SJCRH30 (cell line): ENCODE results near the gene TXNDC8. TPM values are rescaled to one million over a fixed set of nuclear protein-coding genes. Genes with fewer than 3 reads are reported as not detected.
"Not testable (repeated sequence)": the region's sequence is repeated elsewhere in the genome, so short reads cannot be mapped to it uniquely, and the experiment has no call there.

Experiments used
- DNase-seq, 2 experiments: peaks; one replicate each; pipeline ENCODE4 v3.0.0-alpha.2; 2015 to 2020
- H3K27ac ChIP-seq: fragments of 250-450 bp; sonication (Bioruptor Pico); 2 replicates; pipeline ENCODE4 v1.5.1; 2020; ENCODE audit warnings: mild to moderate bottlenecking, moderate library complexity
- H3K27me3 ChIP-seq: fragments of 250-450 bp; sonication (Bioruptor Pico); 2 replicates; pipeline ENCODE4 v1.5.1; 2020; ENCODE audit warnings: mild to moderate bottlenecking, moderate library complexity
- H3K36me3 ChIP-seq: fragments of 250-450 bp; sonication (Bioruptor Pico); 2 replicates; pipeline ENCODE4 v1.5.1; 2020; ENCODE audit warnings: mild to moderate bottlenecking, moderate library complexity
- H3K4me1 ChIP-seq: fragments of 250-450 bp; sonication (Bioruptor Pico); 2 replicates; pipeline ENCODE4 v1.5.1; 2020; ENCODE audit warnings: mild to moderate bottlenecking, moderate library complexity
- H3K4me3 ChIP-seq: fragments of 250-450 bp; sonication (Bioruptor Pico); 2 replicates; pipeline ENCODE4 v1.5.1; 2020; ENCODE audit warnings: mild to moderate bottlenecking, moderate library complexity
- H3K9me3 ChIP-seq: fragments of 250-450 bp; sonication (Bioruptor Pico); replicated peaks from 2 replicates; pipeline ENCODE4 v1.5.1; 2020; ENCODE audit warnings: mild to moderate bottlenecking, moderate library complexity
- total RNA-seq: library from RNA; depleted of rRNA; stranded (reverse); fragments of >200 nt; shearing (Covaris generic); gene quantifications from 2 replicates; pipeline ENCODE4 v1.2.3, GENCODE V29; 2014; rRNA removed

The TXNDC8 gene
- total RNA-seq, result not detected in 2 replicates

GRCh38 chr9:110337727-110338126 lies at the start of gene TXNDC8:
Gene TXNDC8 (minus strand): TSS chr9:110337863.
- Histone ChIP-seq H3K27me3 (no peaks in the 10 kb centered on the region), H3K27ac (no peak within 1 kb of the TSS)
- DNase-seq, result no peak

GRCh38 chr9:110383491-110383890 lies 45.8 kb upstream of the TXNDC8 start:
- Histone ChIP-seq H3K36me3 (no peaks in the 10 kb centered on the region), H3K9me3 (no peaks in the 10 kb centered on the region), H3K4me1 (no peaks in the 10 kb centered on the region), H3K4me3 (no peak overlapping the region), H3K27ac (no peak overlapping the region), H3K27me3 (no peaks in the 10 kb centered on the region)
- DNase-seq, result no peak

More at GRCh38 chr9:110337727-110338126, at the start of gene TXNDC8:
- Histone ChIP-seq H3K9me3 (no peaks in the 10 kb centered on the region; the same call in 1 of the 2 replicates), H3K36me3 (no peaks in the 10 kb centered on the region), H3K4me3 (no peak within 1 kb of the TSS), H3K4me1 (no peaks in the 10 kb centered on the region)

- no peaks in the 10 kb centered on the region for H3K9me3 ChIP-seq
- no peaks in the 10 kb centered on the region for H3K36me3 ChIP-seq
- H3K4me1 ChIP-seq, result no peaks in the 10 kb centered on the region
- DNase-seq, result no peak
- no peaks in the 10 kb centered on the region for H3K27me3 ChIP-seq
- no peak overlapping the region for H3K4me3 ChIP-seq
- H3K27ac ChIP-seq, result no peak overlapping the region
These were observed 45.1 kb upstream of the TXNDC8 start for GRCh38 chr9:110382731-110383130.

- no peak for DNase-seq
- Histone ChIP-seq H3K4me3 (no peak overlapping the region), H3K27ac (no peak overlapping the region), H3K27me3 (no peaks in the 10 kb centered on the region), H3K36me3 (no peaks in the 10 kb centered on the region), H3K4me1 (no peaks in the 10 kb centered on the region), H3K9me3 (no peaks in the 10 kb centered on the region)
These were observed 33.8 kb upstream of the TXNDC8 start for GRCh38 chr9:110371411-110372007.

- Histone ChIP-seq H3K36me3 (no peaks in the 10 kb centered on the region), H3K27ac (no peak overlapping the region), H3K9me3 (no peaks in the 10 kb centered on the region), H3K4me3 (no peak overlapping the region), H3K4me1 (no peaks in the 10 kb centered on the region), H3K27me3 (no peaks in the 10 kb centered on the region)
- no peak for DNase-seq
These were observed 32.7 kb upstream of the TXNDC8 start for GRCh38 chr9:110370315-110370714.

- no peaks in the 10 kb centered on the region for H3K9me3 ChIP-seq
- no peaks in the 10 kb centered on the region for H3K27me3 ChIP-seq
- no peak overlapping the region for H3K27ac ChIP-seq
- H3K4me3 ChIP-seq, result no peak overlapping the region
- no peak for DNase-seq
- H3K4me1 ChIP-seq, result no peaks in the 10 kb centered on the region
- no peaks in the 10 kb centered on the region for H3K36me3 ChIP-seq
These were observed 26.8 kb upstream of the TXNDC8 start for GRCh38 chr9:110364451-110364850.

- not testable (repeated sequence) for H3K9me3 ChIP-seq, DNase-seq, H3K4me1 ChIP-seq, H3K36me3 ChIP-seq, H3K4me3 ChIP-seq, H3K27ac ChIP-seq, H3K27me3 ChIP-seq
These were observed 21.3 kb upstream of the TXNDC8 start for GRCh38 chr9:110358992-110359391.

- Histone ChIP-seq H3K4me1 (no peaks in the 10 kb centered on the region), H3K4me3 (no peak overlapping the region), H3K9me3 (no peaks in the 10 kb centered on the region), H3K27me3 (no peaks in the 10 kb centered on the region), H3K36me3 (no peaks in the 10 kb centered on the region), H3K27ac (no peak overlapping the region)
- DNase-seq, result no peak
These were observed 19.8 kb upstream of the TXNDC8 start for GRCh38 chr9:110357505-110357904.

GRCh38 chr9:110356639-110357395 lies 19.2 kb upstream of the TXNDC8 start:
- H3K4me3 ChIP-seq, result no peak overlapping the region
- H3K9me3 ChIP-seq, result no peaks in the 10 kb centered on the region
- no peak overlapping the region for H3K27ac ChIP-seq
- DNase-seq, result no peak
- H3K4me1 ChIP-seq, result no peaks in the 10 kb centered on the region
- no peaks in the 10 kb centered on the region for H3K36me3 ChIP-seq
- H3K27me3 ChIP-seq, result no peaks in the 10 kb centered on the region

GRCh38 chr9:110355911-110356310 lies 18.2 kb upstream of the TXNDC8 start:
- H3K27me3 ChIP-seq, result no peaks in the 10 kb centered on the region
- no peaks in the 10 kb centered on the region for H3K36me3 ChIP-seq
- H3K9me3 ChIP-seq, result no peaks in the 10 kb centered on the region
- H3K4me3 ChIP-seq, result no peak overlapping the region
- H3K4me1 ChIP-seq, result no peaks in the 10 kb centered on the region
- DNase-seq, result no peak
- no peak overlapping the region for H3K27ac ChIP-seq

- Histone ChIP-seq H3K9me3 (no peaks in the 10 kb centered on the region), H3K27me3 (no peaks in the 10 kb centered on the region), H3K4me1 (no peaks in the 10 kb centered on the region), H3K27ac (no peak overlapping the region), H3K4me3 (no peak overlapping the region), H3K36me3 (no peaks in the 10 kb centered on the region)
- DNase-seq, result no peak
These were observed 13.4 kb upstream of the TXNDC8 start for GRCh38 chr9:110351009-110351467.

GRCh38 chr9:110346325-110346724 lies 8.7 kb upstream of the TXNDC8 start:
- Histone ChIP-seq H3K9me3 (no peaks in the 10 kb centered on the region), H3K4me3 (no peak overlapping the region), H3K4me1 (no peaks in the 10 kb centered on the region), H3K27me3 (no peaks in the 10 kb centered on the region), H3K27ac (no peak overlapping the region), H3K36me3 (no peaks in the 10 kb centered on the region)
- DNase-seq, result no peak

GRCh38 chr9:110344821-110345220 lies 7.2 kb upstream of the TXNDC8 start:
- no peak for DNase-seq
- H3K9me3 ChIP-seq, result no peaks in the 10 kb centered on the region
- H3K4me1 ChIP-seq, result no peaks in the 10 kb centered on the region
- no peaks in the 10 kb centered on the region for H3K36me3 ChIP-seq
- H3K4me3 ChIP-seq, result no peak overlapping the region
- no peaks in the 10 kb centered on the region for H3K27me3 ChIP-seq
- no peak overlapping the region for H3K27ac ChIP-seq

- Histone ChIP-seq H3K27me3 (no peaks in the 10 kb centered on the region), H3K36me3 (no peaks in the 10 kb centered on the region), H3K9me3 (no peaks in the 10 kb centered on the region), H3K27ac (no peak overlapping the region), H3K4me3 (no peak overlapping the region), H3K4me1 (no peaks in the 10 kb centered on the region)
- DNase-seq, result no peak
These were observed 5.9 kb upstream of the TXNDC8 start for GRCh38 chr9:110343551-110343950.

- Histone ChIP-seq H3K4me3 (no peak overlapping the region), H3K9me3 (no peaks in the 10 kb centered on the region), H3K27me3 (no peaks in the 10 kb centered on the region), H3K36me3 (no peaks in the 10 kb centered on the region), H3K4me1 (no peaks in the 10 kb centered on the region), H3K27ac (no peak overlapping the region)
- DNase-seq, result peak in 1 of 2 experiments; percentile 22
These were observed 2.6 kb upstream of the TXNDC8 start for GRCh38 chr9:110340306-110340705.

- Histone ChIP-seq H3K27ac (no peak overlapping the region), H3K36me3 (no peaks in the 10 kb centered on the region), H3K9me3 (no peaks in the 10 kb centered on the region; the same call in 1 of the 2 replicates), H3K4me1 (no peaks in the 10 kb centered on the region), H3K27me3 (no peaks in the 10 kb centered on the region), H3K4me3 (no peak overlapping the region)
- no peak for DNase-seq
These were observed 480 bp upstream of the TXNDC8 start for GRCh38 chr9:110338143-110338542.
